GM18873 (cell line): ENCODE measurements around the gene SCARB1.

Experiments used
- ATAC-seq: cut with Tn5 transposase; IDR thresholded peaks from one replicate; pipeline ENCODE4 v1.9.1; 2021; ENCODE audit warnings: mild to moderate bottlenecking, moderate library complexity, moderate number of reproducible peaks; ENCODE audit not compliant: unreplicated experiment, low FRiP score

Gene SCARB1

DNA sequence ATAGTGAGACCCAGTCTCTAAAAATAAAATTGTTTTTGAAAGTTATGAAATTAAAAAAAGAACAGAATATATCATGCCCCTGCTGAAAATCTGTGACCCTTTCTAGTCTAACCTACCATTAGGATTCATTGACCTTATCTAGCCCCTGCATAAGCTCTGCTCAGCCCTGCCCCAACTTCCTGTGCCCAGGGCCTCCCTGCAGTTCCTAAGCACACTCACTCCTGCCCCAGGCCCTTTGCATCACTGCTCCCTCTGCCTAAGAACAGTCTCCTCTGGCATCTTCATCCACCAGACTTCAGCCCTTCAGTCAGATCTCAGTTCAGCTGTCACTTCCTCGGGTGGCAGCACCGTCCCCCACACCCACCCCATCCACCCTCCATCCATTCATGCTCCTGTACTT is 55.4 kb downstream of the SCARB1 start:
- no peak for ATAC-seq

DNA sequence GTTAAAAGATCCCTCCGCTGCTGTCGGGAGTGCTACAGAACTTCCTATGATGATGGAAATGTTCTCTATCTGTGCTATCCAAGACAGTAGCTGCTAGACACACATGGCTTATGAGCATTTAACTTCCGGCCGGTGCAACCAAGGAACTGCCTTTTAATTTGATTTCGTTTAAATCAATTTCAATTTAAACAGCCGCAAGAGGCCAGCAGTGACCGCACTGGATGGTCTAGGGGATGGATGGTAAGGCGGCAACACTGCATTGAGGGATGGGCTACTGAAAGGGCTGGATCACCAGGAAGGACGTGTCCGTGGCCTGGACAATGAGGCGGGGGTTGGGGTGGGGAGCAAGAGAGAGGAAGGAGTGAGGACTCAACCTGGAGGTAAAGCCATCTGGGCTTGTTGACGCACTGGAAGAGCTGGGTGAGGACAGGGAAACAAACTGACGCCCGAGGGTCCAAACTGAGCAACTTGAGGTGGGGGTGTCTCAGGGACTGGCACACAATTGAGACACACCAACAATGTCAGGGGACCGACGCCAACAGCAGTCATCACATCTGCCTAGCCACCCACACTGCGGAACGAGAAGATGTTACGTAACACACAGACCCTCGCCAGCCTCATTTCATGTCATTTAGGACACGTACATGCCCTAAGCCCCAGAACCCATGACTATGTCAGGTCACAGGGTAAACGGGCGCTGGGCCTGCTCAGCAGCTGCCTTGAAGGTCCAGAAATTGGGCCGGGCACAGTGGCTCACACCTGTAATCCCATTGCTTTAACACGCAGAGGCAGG is 57.6 kb downstream of the SCARB1 start:
- no peak for ATAC-seq

DNA sequence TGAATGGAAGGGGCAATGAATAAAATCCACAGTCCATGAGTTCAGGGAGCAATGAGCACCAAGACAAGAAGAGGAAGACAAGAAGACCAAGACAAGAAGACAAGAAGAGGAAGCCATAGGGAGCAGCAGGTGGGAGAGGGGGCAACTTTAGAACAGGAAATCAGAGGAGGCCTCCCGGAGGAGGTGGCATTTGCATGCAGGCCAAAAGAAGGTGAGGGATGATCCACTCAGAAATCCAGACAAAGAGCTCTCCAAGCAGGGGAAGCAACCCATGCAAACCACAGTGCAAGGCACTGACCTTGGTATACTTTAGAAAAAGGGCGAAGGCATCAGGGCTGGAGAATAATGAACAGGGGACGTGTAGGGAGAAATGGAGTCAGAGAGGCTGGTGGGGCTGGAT is 58.6 kb downstream of the SCARB1 start:
- no peak for ATAC-seq

DNA sequence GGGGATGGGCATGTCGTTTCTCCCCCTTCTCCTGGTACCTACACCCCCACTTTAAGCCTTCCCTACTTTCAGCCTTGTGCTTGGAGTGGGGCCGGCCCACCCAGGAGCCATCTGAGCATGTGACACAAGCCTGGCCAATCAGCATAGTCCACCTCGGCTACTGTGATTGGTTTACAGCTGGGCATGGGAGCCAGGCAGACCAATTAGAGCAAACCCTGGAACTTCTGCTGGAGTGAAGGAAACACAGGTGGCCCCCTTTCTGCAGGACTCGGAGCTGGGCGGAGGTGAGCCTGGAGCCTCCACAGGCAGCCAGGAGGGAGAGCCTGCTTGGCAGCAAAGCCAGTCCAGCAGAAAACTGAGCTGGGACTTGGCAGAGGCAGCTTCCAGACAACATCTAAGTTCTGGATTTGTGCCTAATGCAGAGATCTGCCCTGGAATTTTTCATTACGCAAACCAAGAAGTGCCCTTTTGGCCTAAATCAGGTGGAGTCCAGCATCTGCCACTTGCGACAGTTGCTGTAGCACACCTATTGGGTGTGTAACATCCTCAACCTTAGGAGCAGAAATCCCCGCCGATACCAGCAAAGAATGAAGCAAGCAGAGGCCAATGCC is 59.5 kb downstream of the SCARB1 start:
- no peak for ATAC-seq

DNA sequence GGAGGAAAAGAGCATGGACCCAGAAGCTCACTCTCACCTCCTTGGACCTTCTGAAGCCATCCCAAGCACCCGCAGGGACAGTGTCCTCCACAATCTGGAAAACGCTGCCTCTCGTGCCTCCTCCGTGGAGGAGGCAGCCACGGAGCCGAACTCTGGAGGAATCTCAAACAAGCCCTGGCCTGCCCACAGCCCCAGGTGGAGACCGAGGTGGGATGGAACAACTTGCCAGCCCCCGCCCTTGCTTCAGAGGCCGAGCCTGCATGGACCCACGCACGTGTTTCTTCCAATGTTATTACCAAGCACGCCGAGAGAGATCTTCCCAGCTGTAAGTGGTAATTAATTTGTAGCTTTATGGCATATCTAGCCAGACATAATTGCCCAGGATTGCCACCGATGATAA is 61.3 kb downstream of the SCARB1 start:
- no peak for ATAC-seq

DNA sequence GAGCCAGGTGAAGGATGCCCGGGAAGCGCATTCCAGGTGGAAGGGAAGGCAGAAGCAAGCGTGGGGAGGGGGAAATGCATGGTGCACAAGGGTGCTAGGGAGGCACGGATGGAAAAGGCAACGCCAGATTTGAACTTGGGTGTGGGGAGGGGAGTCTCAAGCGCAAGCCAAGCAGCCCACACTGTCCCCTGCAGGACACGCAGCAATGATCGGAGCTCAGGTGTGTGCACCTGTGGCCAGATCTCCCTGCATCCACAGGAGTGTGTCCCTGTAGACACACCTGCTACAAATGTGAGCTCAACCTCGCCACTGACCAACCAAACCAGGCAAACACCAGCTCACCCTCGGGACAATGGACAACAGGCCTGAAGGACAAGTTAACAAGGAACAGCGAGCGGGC is 63.2 kb downstream of the SCARB1 start:
- no peak for ATAC-seq

DNA sequence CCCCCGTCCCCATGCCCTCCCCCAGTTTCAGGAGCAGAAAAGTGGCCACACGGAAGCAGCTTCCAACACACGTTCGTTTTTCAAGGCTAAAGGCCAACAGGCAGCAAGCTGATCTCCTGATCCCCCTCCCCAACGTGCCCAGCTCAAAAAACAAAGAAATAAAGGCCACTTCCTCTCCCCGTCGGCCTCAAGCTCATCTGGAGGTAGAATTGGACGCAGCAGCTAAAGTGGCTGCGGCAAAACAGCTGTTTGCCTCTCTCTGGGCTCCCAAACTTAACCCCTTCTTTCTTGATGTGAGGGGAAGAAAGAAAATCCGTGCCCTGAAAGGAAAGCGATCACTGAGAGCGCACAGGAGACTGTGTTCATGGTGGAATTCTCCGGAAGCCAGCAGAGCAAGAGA is 66.3 kb downstream of the SCARB1 start:
- ATAC-seq: no peak

DNA sequence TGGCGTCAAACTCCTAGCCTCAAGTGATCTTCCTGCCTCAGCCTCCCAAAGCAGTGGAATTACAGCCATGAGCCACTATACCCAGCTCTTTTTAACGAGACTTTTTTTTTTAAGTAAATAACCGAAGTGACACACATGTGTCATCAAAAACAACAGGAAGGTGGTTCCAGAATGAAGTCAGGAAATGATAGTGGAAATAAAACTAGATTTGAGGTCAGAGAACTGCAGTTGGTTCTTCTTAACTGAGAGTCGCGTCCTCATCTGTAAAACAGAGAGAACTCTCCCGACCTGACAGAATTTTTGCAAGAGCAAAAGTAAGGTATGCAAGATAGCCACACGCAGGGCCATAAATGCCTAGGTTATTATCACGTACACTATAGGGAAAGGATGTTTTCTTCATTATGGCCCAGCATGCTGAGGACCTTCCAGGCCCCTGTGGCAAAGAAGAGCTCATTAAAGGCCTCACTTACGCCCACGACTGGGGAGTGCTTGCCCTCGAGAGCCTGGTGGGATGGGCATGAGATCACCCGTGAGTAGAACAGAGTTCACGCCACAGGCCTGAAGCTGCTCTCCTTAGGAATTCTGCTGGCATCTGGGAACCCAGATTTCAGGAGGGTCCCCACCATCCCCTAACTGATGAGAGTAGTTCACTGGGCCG is 67.2 kb downstream of the SCARB1 start:
- no peak for ATAC-seq

DNA sequence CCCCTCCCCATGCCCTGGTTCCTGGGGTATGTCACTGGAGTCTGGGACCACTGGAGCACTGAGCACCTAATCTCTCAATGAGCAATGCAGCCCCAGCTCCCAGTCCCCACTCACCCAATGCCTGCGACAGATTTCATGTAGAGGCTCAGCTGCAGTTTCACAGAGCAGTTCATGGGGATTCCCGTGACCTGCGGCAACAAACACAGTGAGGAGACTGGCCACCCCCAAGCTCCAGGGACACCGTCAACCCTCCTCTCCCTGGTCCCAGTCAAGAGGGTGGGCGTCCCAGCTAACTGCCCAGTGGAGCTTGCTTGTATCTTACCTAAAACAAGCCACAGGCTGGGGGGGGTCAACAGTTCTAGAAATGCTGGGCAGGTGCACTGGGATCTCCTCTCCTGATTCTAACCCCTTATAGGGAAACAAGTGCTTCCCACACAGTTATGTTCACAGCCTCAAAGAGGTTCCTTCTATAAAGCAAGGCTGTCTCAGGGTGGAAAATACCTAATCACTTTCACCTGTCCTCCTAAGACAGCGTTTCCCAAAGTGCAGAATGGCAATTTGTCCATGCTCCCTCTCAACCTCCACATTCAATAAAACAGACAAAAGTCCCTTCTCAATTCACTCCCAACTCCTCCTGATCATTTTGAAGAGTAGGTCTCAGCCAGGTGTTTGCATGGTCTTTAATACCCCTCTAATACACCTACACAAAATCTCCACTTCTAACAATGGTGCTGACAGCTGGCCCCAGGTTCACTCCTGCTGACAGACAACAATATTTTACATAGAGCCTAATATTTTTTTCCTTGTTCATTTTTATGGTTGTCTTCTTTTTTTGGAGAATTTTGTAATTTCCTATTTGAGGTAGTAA is 68.3 kb downstream of the SCARB1 start:
- ATAC-seq: no peak

DNA sequence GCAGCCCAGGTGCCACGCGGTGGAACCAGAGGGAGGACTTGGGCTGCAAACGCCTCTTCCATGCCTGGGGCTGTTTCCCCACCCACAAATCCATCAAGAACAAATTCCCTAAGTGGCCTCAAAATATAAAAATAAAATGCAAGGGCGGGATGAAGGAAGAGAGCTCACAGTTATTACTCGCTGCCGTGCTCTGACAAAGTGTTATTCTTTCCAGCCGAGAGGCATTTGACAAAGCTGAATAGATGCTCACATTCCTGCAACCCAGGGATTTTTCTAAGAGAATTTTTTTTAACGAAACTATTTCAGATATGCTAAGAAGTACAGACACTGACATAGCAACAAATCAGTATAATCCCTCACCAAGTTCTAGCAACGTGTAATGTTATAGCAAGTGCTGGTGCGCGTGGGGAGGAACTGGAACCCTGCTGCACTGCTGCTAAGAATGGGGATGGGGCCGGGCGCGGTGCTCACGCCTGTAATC is 70.7 kb downstream of the SCARB1 start:
- ATAC-seq: no peak

DNA sequence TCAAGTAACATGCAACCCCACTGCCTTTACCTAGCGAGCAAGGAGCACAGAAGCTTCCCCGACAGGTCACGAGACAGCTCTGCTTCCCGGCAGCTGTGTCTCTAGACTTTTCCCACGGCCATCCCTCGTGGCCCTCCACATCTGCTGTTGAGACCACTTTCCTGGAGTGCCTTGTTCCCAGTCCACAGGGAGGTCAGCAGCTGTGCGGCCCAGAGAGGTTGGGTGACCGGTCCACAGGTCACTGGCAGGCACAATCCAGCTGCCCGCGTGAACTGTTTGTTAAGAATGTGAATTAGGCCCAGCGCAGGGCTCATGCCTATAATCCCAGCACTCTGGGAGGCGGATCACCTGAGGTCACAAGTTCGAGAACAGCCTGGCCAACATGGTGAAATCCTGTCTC is 71.5 kb downstream of the SCARB1 start:
- no peak for ATAC-seq

DNA sequence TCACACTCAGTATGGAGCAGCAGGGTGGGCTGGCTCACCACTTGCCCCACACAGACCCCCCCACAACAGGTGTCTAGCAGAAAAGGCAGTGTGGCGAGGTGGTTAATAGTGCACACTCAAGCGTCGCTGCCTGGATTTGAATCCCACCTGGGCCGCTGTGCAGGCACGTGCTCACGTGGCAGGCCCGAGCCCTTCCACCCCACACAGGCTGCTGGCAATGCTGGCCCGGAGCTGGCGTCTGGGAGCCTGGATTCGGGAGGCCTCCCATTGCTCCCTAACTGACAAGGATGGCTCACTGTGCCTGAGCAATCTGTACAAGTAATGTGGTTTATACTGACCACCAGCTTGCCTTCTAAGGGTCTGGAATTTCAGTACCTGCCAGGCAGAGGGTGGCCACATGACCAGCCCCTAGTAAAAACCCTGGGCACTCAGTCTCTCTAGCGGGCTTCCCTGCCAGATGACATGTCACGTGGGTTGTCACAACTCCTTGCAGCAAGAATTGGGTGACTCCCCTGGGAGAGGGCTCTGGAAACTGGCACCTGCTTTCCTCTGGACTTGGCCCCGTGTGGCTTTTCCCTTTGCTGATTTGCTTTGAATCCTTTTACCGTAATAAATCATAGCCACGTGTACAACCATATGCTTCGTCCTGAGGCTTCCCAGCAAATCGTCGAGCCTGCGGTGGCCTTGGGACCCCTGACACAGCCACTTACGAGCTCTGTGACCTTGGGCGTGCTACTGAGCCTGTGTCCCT is 72.8 kb downstream of the SCARB1 start:
- ATAC-seq: no peak

DNA sequence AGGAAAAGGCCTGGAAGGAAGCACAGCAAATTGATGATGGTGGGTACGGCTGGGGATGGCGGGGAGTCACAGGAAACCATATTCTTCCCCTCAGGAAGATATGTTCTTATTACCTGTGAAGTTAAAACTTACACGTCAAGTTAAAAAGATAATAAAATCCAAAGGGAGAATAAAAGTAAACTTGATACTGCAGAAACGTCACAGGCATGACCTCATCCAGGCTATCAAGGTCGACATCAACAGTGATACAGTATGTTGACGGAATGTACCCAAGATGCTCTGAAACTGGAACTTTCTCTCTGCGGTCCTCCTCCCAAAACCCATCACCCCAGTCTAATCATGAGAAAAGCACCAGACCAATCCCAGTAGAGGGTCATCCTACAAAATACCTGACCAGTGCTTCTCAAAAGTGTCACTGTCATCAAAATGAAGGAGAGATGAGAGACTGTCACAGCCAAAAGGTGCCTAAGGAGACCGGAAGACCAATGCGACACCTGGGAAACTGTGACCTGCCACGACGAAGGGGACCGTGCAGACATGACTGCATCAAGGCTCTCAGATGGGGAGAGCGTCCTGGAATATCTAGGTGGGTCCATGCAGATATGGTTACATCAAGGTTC is 74.6 kb downstream of the SCARB1 start:
- ATAC-seq: no peak

DNA sequence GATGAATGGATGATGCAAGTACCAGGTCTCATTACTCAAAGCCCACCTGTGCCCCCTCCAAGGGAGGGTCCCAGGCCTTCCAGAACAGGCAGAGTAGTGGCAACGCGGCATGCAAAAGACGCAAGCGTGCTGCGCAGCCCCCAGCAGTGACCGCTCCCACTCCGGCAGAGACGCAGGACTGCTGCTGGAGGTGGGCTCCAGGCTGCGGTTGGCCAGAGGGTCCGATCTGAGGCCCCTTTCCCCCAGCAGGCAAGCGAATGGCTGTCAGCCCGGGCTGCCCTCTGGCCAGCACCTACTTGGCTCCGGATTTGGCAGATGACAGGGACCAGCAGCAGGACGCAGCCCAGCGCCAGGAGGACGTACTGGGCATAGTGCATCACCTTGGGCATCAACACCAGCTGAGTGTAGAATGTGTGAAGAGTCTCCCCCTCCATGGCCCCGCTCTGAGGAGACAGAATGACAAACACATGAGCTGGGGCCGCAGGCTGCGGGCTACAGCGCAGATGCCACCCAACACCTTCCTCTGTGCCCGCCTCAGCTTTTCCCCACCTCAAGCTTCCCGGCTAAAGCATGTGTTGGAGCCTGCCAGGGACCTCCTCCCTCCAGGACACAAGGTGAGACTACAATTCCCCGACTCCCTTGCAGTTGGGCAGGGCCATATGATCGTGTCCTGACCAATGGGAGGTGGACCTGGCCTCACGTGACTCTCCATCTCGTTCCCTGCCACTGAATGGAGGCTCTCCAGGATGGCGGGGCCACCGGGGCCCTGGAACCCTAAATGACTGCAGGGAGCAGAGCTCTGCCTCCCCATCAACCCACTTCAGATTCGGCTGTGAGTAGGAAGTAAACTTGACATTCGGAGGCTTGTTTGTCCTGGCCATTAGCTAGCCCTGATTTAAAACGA is 77.4 kb downstream of the SCARB1 start:
- no peak for ATAC-seq

DNA sequence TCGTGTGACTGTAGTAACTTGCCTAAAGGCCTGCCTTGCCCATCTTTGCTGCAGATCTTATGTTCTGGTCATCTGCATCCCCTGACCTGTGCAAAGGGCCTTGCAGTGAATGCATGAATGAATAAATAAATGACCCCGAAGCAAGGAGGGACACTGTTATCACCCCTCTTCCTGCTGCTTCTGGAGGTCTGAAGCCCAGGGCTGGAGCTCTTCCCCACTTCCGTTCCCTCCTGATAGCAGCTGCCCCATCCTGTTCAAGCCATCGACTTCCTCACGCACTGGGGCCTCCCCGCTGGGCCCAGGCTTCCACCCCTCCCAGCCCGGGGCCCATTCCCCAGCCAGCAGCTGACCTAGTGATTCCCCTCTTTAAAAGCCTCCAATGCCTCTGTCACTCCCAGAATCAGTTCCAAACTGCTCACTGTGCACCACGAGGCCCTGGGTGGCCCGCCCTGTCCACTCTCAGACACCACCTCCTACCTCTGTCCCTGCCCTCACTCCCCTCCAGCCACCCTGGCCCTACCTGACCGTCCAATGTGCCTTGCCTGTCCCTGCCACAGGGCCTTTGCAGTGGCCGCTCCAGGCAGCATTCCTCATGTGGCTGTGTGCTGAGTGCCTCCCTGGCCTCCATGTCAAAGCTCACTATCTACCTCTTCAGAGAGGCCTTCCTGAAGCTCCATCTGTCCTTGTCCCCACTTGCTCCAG is 78.6 kb downstream of the SCARB1 start:
- ATAC-seq: no peak

DNA sequence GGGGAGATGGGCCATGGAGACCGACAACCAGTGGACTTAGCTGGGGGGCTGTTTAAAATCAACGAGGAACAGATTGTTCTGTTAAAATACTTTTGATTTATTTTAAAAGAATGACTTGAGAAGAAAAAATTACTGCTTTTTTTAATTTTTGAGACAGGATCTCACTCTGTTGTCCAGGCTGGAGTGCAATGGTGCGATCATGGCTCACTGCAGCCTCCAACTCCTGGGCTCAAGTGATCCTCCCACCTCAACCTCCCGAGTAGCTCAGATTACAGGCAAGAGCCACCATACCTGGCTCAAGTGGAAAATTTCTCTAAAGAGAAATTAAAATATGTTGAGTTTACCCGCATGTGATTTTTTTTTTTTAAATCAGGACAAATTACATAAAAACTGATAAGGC is 80.6 kb downstream of the SCARB1 start:
- no peak for ATAC-seq

DNA sequence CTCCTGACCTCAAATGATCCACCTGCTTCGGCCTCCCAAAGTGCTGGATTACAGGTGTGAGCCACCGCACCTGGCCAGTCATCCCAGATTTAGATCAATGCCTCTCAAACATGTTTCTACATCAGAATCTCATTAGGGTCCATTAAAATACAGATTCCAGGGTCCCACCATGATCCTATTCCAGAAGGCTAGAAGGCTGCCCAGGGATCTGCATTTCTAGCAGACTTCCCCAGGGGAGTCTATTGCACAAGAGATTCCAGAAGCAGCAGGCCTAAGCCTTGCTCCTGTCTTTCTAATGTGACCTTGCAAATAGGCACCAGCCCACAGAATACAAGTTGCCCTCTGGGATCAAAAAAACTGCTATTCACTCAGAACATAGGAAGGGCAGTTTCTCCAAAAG is 81.5 kb downstream of the SCARB1 start:
- no peak for ATAC-seq
